ENCODE data around the gene IFNGR1. TPM values are rescaled to one million over a fixed set of nuclear protein-coding genes. Genes with fewer than 3 reads are reported as not detected.

The IFNGR1 gene
- total RNA-seq, 3 donors from 2014 or later (not counting 1 experiment from before 2014, with no cell fraction given), result 77.5 to 128 (median 100) TPM

GRCh38 chr6:137240168-137240567 is 21.0 kb upstream of the IFNGR1 start:
- H3K36me3 ChIP-seq (ENCODE audit: control insufficient read depth, insufficient read depth, low read length), result no peaks in the 10 kb centered on the region
- ATAC-seq (peak; percentile 32 to 49 (median 36)), DNase-seq (no peak)
- no peak overlapping the region for H3K27ac ChIP-seq (ENCODE audit: low read length)
- no peak for TF ChIP-seq CTCF (IDR thresholded peaks at IDR 0.05)
- WGBS (ENCODE audit: insufficient coverage), result 4% methylated on average over 1 of the region's 1 CpG
- H3K4me1 ChIP-seq (ENCODE audit: control insufficient read depth, insufficient read depth, low read length), result peaks cover 12% of the 10 kb centered on the region
- Mint-ChIP-seq H3K36me3 (no peaks in the 10 kb centered on the region), H3K9me3 (peaks cover 2 to 5% of the 10 kb centered on the region in 2 donors), H3K27me3 (ENCODE audit: low read depth in 2 of 2) (peaks cover 0 to 3% of the 10 kb centered on the region in 2 donors), H3K4me1 (peaks cover 16 to 30% of the 10 kb centered on the region in 2 donors), H3K4me3 (no peak overlapping the region), H3K27ac (no peak overlapping the region)
- no peaks in the 10 kb centered on the region for H3K9me3 ChIP-seq (ENCODE audit: control insufficient read depth, insufficient read depth, low read length)
- no peaks in the 10 kb centered on the region for H3K27me3 ChIP-seq (ENCODE audit: control insufficient read depth, insufficient read depth, low read length)
- intact Hi-C loops (cut with micrococcal nuclease), result no loop called here
- H3K4me3 ChIP-seq (ENCODE audit: low read length), result no peak overlapping the region

- Mint-ChIP-seq H3K27ac (no peak overlapping the region), H3K27me3 (ENCODE audit: low read depth in 2 of 2) (no peaks in the 10 kb centered on the region), H3K9me3 (peaks cover 2 to 5% of the 10 kb centered on the region in 2 donors), H3K4me3 (no peak overlapping the region), H3K36me3 (no peaks in the 10 kb centered on the region), H3K4me1 (peaks cover 42 to 56% of the 10 kb centered on the region in 2 donors)
- H3K27ac ChIP-seq (ENCODE audit: low read length), result no peak overlapping the region
- no peaks in the 10 kb centered on the region for H3K9me3 ChIP-seq (ENCODE audit: control insufficient read depth, insufficient read depth, low read length)
- intact Hi-C loops (cut with micrococcal nuclease), result no loop called here
- H3K4me3 ChIP-seq (ENCODE audit: low read length), result no peak overlapping the region
- TF ChIP-seq CTCF (IDR thresholded peaks at IDR 0.05), result no peak
- peaks cover 31% of the 10 kb centered on the region for H3K4me1 ChIP-seq (ENCODE audit: control insufficient read depth, insufficient read depth, low read length)
- no peak for ATAC-seq
- no peak for DNase-seq
- H3K27me3 ChIP-seq (ENCODE audit: control insufficient read depth, insufficient read depth, low read length), result no peaks in the 10 kb centered on the region
- H3K36me3 ChIP-seq (ENCODE audit: control insufficient read depth, insufficient read depth, low read length), result no peaks in the 10 kb centered on the region
Measured at GRCh38 chr6:137237413-137238170, 18.4 kb upstream of the IFNGR1 start.

- ATAC-seq (no peak), DNase-seq (no peak)
- H3K4me1 Mint-ChIP-seq, result peaks cover 49 to 58% of the 10 kb centered on the region in 2 donors
- WGBS (ENCODE audit: insufficient coverage), result 97% methylated on average over 5 of the region's 5 CpGs
- TF ChIP-seq CTCF (IDR thresholded peaks at IDR 0.05), result no peak
- Histone ChIP-seq H3K4me1 (ENCODE audit: control insufficient read depth, insufficient read depth, low read length) (peaks cover 36% of the 10 kb centered on the region), H3K36me3 (ENCODE audit: control insufficient read depth, insufficient read depth, low read length) (no peaks in the 10 kb centered on the region), H3K27ac (ENCODE audit: low read length) (no peak overlapping the region), H3K9me3 (ENCODE audit: control insufficient read depth, insufficient read depth, low read length) (no peaks in the 10 kb centered on the region), H3K27me3 (ENCODE audit: control insufficient read depth, insufficient read depth, low read length) (no peaks in the 10 kb centered on the region), H3K4me3 (ENCODE audit: low read length) (no peak overlapping the region)
- H3K9me3 Mint-ChIP-seq, result peaks cover 2 to 5% of the 10 kb centered on the region in 2 donors
- H3K4me3 Mint-ChIP-seq, result no peak overlapping the region
- no peaks in the 10 kb centered on the region for H3K27me3 Mint-ChIP-seq (ENCODE audit: low read depth in 2 of 2)
- no peaks in the 10 kb centered on the region for H3K36me3 Mint-ChIP-seq
- H3K27ac Mint-ChIP-seq, result no peak overlapping the region
- intact Hi-C loops (cut with micrococcal nuclease), result no loop called here
Measured at GRCh38 chr6:137236581-137237355, 17.6 kb upstream of the IFNGR1 start.
